GM18520 (cell line): ENCODE measurements around the gene TPM3.
"Not testable (repeated sequence)": the region's sequence is repeated elsewhere in the genome, so short reads cannot be mapped to it uniquely, and the experiment has no call there.

Experiments
- ATAC-seq: cut with Tn5 transposase; IDR thresholded peaks from one replicate; pipeline ENCODE4 v1.9.1; 2021; ENCODE audit not compliant: unreplicated experiment

Gene TPM3

DNA sequence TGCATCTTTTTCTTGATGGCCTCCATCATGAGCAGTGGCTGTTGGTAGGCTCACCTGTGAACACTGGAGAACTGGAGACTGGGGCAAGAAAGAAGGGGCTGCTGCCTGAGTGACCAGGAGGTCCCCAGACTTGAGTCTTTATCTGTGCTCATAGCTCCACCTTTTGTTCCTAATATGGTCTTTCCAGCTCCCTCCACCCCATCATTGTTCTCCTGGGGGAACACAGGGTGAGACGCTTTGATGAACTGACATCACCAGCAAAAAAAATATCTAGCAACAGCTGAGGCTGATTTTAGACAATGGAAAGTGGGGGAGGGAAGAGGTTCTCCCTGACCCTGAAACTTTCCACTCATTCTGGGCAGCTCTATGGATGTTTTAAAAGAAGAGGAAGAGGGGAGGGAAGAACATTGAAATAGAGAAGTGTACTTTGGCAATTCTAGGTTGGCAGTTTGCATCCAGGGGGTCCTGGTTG is at the start of gene TPM3:
TSS of gene TPM3 (minus strand) at position 111 of the 472 bp plus-strand sequence. CDS start at position 29, 82 bp downstream.
- ATAC-seq: no peak

DNA sequence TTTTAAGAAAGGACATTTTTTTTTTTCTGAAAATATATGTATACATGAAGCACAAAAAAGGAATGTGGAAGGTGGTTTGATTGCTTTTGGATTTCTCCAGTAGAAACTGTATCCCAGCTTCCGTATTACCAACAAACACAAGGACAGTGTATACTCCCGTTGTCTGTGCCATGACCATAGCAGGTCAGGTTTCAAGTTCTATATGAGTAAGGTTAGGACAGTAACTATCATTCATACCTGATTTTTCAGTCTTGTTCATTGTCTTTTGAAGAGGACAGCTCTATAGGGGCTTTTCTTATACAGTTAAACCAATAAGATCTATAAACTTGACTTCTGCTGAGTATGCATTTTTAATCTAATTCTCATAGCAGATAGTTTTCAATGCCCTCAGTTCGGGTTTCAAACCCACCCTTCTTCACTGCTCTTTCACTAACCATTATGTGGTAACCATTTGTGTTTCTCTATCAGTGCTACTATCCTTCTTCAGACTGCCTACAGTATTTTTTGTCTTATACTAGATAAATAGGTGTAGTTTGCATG is 48.5 kb upstream of the TPM3 start:
- no peak for ATAC-seq

GRCh38 chr1:154239491-154239890 is 47.6 kb upstream of the TPM3 start:
- ATAC-seq: no peak

- ATAC-seq: no peak
These were observed 46.1 kb upstream of the TPM3 start for GRCh38 chr1:154237880-154238506.

- ATAC-seq: no peak
These were observed 45.5 kb upstream of the TPM3 start for GRCh38 chr1:154237435-154237834.

DNA sequence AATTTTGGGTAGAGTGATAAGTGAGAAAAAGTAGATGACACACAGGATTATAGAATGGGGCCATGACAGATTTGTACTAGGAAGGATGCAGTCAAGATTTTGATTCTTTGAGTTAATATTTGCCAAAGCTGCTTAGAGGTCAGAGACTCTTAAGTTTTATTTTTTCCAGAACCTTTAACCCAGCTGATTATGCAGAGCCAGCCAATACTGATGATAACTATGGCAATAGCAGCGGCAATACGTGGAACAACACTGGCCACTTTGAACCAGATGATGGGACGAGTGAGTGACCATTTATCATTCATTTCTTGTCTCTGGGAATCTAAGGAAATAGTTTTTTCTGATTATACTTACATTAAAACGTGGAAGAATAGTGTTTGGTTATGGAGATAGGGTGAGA is 45.0 kb upstream of the TPM3 start:
- ATAC-seq: no peak

DNA sequence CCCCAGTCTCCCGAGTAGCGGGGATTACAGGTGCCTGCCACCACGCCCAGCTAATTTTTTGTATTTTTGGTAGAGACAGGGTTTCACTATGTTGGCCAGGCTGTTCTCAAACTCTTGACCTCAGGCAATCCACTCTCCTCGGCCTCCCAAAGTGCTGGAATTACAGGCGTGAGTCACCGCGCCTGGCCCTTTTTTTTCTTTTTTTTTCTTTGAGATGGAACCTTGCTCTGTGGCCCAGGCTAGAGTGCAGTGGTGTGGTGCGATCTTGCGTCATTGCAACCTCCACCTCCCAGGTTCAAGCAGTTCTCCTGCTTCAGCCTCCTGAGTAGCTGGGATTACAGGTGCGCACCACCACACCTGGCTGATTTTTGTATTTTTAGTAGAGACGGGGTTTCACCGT is 41.2 kb upstream of the TPM3 start:
- ATAC-seq: not testable (repeated sequence)

GRCh38 chr1:154231112-154231511 is 39.2 kb upstream of the TPM3 start:
- ATAC-seq: not testable (repeated sequence)

- no peak for ATAC-seq
These were observed 33.5 kb upstream of the TPM3 start for GRCh38 chr1:154225370-154225769.

- ATAC-seq: no peak
These were observed 31.7 kb upstream of the TPM3 start for GRCh38 chr1:154223621-154224020.

DNA sequence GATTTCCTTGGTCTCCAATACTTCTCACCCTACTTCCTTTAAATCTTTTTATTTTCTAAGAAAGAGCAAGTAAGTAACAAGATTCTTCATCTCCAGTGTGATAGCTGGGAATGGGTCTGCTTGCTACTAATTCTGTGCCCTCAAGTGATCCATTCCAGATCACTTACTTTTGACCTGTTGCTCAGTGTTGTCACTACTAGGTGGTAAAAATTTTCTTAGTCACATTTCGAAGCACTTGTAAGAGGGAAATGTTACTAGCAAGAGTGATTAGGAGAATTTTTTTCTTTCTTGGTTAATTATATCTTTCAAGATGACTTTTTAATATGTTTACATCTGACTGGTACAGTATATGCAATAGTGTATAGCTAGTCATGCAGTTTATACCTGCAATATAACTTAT is 31.0 kb upstream of the TPM3 start:
- ATAC-seq: no peak

DNA sequence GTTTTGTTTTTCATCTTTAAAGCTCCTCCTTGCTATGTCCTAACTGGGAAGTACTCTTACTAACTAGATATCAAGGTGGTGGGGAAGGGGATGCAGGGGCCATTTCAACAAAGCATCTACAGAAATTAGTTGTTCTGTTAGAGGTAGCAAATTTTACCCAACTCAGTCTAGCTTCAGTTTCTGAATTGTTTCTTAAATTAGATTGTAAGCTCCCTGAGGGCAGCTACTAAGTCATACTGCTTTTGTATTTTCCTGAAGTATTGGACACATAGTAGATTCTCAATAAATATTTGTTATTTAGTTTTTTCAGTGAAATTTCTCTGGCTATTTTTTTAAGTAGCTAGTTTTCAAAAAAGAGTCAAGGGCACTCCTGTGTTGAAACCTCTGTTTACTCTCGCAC is 30.6 kb upstream of the TPM3 start:
- no peak for ATAC-seq

- no peak for ATAC-seq
These were observed 29.5 kb upstream of the TPM3 start for GRCh38 chr1:154221278-154222001.

- no peak for ATAC-seq
These were observed 29.0 kb upstream of the TPM3 start for GRCh38 chr1:154220970-154221277.

- peak; percentile 95 for ATAC-seq
These were observed 28.4 kb upstream of the TPM3 start, which contains the start of gene UBAP2L for GRCh38 chr1:154220071-154220969. TSS of gene UBAP2L (plus strand) at chr1:154220955. CDS start at chr1:154225124, 4,169 bp downstream.

DNA sequence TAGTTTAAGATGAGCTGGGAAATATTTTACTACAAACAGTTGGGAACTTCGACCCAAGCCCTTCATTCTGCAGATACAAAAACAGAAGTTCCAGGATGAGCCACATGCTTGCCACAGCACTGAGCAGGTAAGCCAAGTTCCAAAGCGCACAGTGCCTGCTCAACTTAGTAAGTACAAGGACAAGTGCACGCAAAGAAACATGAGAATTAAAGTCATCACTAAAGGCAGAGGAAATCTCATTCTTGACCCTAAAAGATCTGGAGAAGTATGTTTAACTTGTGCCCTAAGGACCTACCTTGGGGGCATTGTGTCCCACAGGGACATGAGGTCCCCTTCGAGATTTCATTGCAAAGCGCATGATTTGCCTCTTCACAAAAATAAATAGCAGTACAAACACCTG is 27.6 kb upstream of the TPM3 start:
- ATAC-seq: no peak

- ATAC-seq: no peak
These were observed 26.6 kb upstream of the TPM3 start for GRCh38 chr1:154218545-154218944.

DNA sequence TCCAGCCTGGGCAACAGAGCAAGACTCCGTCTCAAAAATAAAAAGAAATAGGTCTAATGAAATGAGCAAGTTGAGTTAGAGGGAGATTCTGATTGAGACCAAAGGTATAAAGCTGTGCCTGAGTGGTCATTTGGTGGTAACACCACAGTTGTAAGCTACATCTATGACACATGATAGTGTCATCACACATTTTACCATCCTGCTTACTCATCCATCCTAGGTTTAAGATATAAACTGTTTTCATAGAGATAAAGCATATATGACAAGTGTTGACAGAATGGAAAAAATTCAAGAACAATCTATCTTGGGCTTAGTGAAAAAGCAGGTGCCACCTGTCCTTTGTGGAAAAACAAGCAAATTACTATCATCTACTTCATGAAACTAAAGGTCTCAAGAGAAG is 21.4 kb upstream of the TPM3 start:
- no peak for ATAC-seq

GRCh38 chr1:154212083-154212482 is 20.2 kb upstream of the TPM3 start:
- no peak for ATAC-seq

DNA sequence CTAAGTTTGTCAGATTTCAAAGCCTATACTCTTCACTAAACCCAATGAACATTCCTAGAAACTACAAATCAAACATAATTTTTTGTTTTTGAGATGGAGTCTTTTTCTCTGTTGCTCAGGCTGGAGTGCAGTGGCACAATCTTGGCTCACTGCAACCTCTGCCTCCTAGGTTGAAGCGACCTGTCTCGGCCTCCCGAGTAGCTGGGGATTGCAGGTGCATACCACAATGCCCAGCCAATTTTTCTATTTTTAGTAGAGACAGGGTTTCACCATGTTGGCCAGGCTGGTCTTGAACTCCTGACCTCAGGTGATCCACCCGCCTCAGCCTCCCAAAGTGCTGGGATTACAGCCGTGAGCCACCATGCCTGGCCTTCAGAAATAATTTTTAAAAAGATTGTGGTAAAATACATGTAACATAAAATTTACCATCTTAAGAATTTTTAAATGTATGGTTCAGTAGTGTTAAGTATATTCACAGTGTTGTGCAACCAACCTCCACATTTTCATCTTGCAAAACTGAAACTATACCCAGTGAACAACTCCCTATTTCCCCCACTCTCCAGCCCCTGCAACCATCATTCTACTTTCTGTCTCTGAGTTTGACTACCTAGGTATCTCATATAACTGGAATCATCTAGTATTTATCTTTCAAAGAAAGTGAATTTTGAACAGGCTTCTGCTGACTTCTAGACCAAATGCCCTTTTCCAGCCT is 16.9 kb upstream of the TPM3 start:
- ATAC-seq: no peak

DNA sequence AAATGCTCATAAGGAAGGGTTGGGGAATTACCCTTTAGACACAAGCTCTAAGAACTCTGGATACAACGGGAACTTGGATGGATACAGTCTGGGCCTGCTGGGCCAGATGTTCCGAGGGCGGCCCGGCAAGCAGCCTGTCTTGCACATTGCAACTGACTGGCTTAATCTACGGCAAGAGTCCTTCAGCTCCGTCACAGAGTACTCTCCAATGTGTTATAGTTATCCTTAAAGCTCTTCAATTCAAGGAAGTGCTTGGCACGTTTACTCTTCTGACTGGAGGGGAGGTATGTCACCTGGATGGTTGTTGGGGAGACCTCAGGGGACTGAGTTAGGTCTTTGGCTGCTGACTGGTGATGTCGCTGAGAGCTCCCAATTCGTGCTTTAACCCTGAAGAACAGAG is 15.4 kb upstream of the TPM3 start:
- ATAC-seq: no peak
